SK-N-SH treated with all-trans-retinoic acid at 6 μM for 48 hours (cell line): ENCODE measurements around the gene IQGAP3.

Experiments used
- ATAC-seq: fragments of 200-7000 bp; cut with Tn5 transposase; 3 replicates; pipeline ENCODE4 v1.9.1; 2020; ENCODE audit warnings: mild to moderate bottlenecking, moderate library complexity
- CSDC2 ChIP-seq: fragments of 250-450 bp; sonication (Bioruptor Pico); IDR thresholded peaks from 2 replicates; pipeline ENCODE4 v1.5.0; 2020; ENCODE audit warnings: mild to moderate bottlenecking, moderate library complexity
- ESRRG ChIP-seq: fragments of 250-450 bp; sonication (Bioruptor Pico); IDR thresholded peaks from 2 replicates; pipeline ENCODE4 v1.6.1; 2021; ENCODE audit warnings: mild to moderate bottlenecking
- GLIS3 ChIP-seq: fragments of 250-450 bp; sonication (Bioruptor Pico); IDR thresholded peaks from 2 replicates; pipeline ENCODE4 v1.5.0; 2020; ENCODE audit warnings: mild to moderate bottlenecking, moderate library complexity
- ISL1 ChIP-seq: fragments of 250-450 bp; sonication (Bioruptor Pico); IDR thresholded peaks from 2 replicates; pipeline ENCODE4 v2.1.2; 2022; ENCODE audit warnings: mild to moderate bottlenecking, moderate library complexity
- OSR1 ChIP-seq: fragments of 250-450 bp; sonication (Bioruptor Pico); IDR thresholded peaks from 2 replicates; pipeline ENCODE4 v1.8.0; 2022; ENCODE audit warnings: moderate library complexity, mild to moderate bottlenecking, inconsistent platforms
- RARB ChIP-seq: fragments of 250-450 bp; sonication (Bioruptor Pico); IDR thresholded peaks from 2 replicates; pipeline ENCODE4 v1.8.0; 2021; ENCODE audit warnings: mild to moderate bottlenecking, moderate library complexity
- TCF4 ChIP-seq: fragments of 250-450 bp; sonication (Bioruptor Pico); IDR thresholded peaks from 2 replicates; pipeline ENCODE4 v1.8.0; 2021; ENCODE audit warnings: mild to moderate bottlenecking, moderate library complexity, borderline replicate concordance
- TOX ChIP-seq: fragments of 250-450 bp; sonication (Bioruptor Pico); IDR thresholded peaks from 2 replicates; pipeline ENCODE4 v1.8.0; 2021; ENCODE audit warnings: mild to moderate bottlenecking, moderate library complexity, borderline replicate concordance
- ZFP3 ChIP-seq: fragments of 250-450 bp; sonication (Bioruptor Pico); IDR thresholded peaks from 2 replicates; pipeline ENCODE4 v1.5.0; 2020; ENCODE audit warnings: mild to moderate bottlenecking, moderate library complexity
- ZFP30 ChIP-seq: fragments of 450-650 bp; formaldehyde crosslinking; IDR thresholded peaks from 2 replicates; pipeline ENCODE4 v1.5.0; 2022; ENCODE audit warnings: mild to moderate bottlenecking, moderate library complexity
- ZNF565 ChIP-seq: fragments of 450-650 bp; formaldehyde crosslinking; conservative IDR thresholded peaks from 2 replicates; pipeline ENCODE4 v1.5.0; 2020; ENCODE audit warnings: low read depth, mild to moderate bottlenecking, moderate library complexity
- ZNF70 ChIP-seq: fragments of 450-650 bp; formaldehyde crosslinking; IDR thresholded peaks from 2 replicates; pipeline ENCODE4 v1.5.0; 2020; ENCODE audit warnings: mild to moderate bottlenecking, moderate library complexity
- ZNF8 ChIP-seq: fragments of 450-650 bp; formaldehyde crosslinking; IDR thresholded peaks from 2 replicates; pipeline ENCODE4 v1.5.0; 2020; ENCODE audit warnings: mild to moderate bottlenecking, moderate library complexity
- TF ChIP-seq, protein P1 (sequence below): fragments of 250-450 bp; sonication (Bioruptor Pico); IDR thresholded peaks from 2 replicates; pipeline ENCODE4 v1.5.1; 2020; ENCODE audit warnings: low read depth, mild to moderate bottlenecking, moderate library complexity
- TF ChIP-seq, protein P2 (sequence below): fragments of 250-450 bp; sonication (Bioruptor Pico); IDR thresholded peaks from 2 replicates; pipeline ENCODE4 v1.5.1; 2021; ENCODE audit warnings: mild to moderate bottlenecking, moderate library complexity
- TF ChIP-seq, protein P3 (sequence below): fragments of 250-450 bp; sonication (Bioruptor Pico); IDR thresholded peaks from 2 replicates; pipeline ENCODE4 v1.8.0; 2021; ENCODE audit warnings: low read depth, mild to moderate bottlenecking, moderate library complexity, borderline replicate concordance
- TF ChIP-seq, protein P4 (sequence below): fragments of 250-450 bp; sonication (Bioruptor Pico); IDR thresholded peaks from 2 replicates; pipeline ENCODE4 v1.5.0; 2020; ENCODE audit warnings: mild to moderate bottlenecking, moderate library complexity

IQGAP3 gene

DNA sequence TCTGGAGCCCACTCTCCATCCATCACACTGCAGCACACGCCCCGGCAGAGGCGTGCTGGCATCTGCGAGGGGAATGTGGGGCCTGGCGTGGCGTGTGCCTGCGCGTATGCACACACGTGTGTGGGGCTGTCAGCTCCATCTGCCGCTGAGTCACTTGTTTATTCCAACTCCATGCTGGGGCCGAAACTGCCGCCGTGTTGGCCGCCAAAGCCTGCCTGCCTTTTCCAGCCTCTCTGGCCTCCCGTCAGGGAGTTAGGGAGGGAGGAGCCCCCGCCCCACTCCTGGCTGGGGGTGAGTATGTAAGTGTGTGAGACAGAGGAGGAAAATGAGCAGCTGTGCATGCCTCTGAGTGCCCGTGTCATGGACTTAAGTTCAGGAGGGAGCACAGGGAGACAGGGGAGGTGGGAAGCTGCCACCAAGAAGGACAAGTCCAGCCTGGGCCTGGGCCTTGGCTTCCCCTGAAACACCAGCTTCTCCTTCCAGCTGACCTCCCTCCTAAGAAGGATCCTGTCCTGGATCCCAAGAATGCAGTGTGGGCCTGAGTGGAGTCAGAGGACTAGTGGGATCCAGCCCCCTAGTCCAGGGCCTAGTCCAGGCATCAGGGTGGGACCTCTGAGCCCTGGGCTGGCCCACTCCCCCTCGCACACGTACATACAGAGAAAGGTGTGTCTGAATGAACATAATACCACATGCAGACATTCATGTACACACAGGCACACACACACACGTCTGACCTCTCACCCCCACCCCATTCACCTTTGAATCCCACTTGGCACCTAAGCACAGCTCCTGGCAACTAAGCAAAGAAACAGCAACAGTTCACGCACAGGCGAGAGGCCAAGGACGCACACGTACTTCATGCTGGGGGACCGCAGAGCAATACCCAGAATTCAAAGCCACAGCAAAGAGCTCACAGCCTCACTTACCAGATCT, 96.5 kb downstream of the IQGAP3 start:
- ATAC-seq, result no peak
- TF ChIP-seq ZFP30 (CRISPR knock-in tag) (no peak), ZFP3 (CRISPR knock-in tag) (no peak), TCF4 (CRISPR knock-in tag) (no peak), GLIS3 (CRISPR knock-in tag) (no peak), OSR1 (CRISPR knock-in tag) (no peak), ZNF565 (no peak), ESRRG (no peak), ISL1 (CRISPR knock-in tag) (no peak), ZNF70 (CRISPR knock-in tag) (no peak), RARB (CRISPR knock-in tag) (no peak), TOX (CRISPR knock-in tag) (no peak), ZNF8 (CRISPR knock-in tag) (no peak), CSDC2 (CRISPR knock-in tag) (no peak)
- TF ChIP-seq, protein P1, sequence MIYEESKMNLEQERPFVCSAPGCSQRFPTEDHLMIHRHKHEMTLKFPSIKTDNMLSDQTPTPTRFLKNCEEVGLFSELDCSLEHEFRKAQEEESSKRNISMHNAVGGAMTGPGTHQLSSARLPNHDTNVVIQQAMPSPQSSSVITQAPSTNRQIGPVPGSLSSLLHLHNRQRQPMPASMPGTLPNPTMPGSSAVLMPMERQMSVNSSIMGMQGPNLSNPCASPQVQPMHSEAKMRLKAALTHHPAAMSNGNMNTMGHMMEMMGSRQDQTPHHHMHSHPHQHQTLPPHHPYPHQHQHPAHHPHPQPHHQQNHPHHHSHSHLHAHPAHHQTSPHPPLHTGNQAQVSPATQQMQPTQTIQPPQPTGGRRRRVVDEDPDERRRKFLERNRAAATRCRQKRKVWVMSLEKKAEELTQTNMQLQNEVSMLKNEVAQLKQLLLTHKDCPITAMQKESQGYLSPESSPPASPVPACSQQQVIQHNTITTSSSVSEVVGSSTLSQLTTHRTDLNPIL (CRISPR knock-in tag), result no peak
- TF ChIP-seq, protein P2, sequence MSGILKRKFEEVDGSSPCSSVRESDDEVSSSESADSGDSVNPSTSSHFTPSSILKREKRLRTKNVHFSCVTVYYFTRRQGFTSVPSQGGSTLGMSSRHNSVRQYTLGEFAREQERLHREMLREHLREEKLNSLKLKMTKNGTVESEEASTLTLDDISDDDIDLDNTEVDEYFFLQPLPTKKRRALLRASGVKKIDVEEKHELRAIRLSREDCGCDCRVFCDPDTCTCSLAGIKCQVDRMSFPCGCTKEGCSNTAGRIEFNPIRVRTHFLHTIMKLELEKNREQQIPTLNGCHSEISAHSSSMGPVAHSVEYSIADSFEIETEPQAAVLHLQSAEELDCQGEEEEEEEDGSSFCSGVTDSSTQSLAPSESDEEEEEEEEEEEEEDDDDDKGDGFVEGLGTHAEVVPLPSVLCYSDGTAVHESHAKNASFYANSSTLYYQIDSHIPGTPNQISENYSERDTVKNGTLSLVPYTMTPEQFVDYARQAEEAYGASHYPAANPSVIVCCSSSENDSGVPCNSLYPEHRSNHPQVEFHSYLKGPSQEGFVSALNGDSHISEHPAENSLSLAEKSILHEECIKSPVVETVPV (CRISPR knock-in tag), result no peak
- TF ChIP-seq, protein P3, sequence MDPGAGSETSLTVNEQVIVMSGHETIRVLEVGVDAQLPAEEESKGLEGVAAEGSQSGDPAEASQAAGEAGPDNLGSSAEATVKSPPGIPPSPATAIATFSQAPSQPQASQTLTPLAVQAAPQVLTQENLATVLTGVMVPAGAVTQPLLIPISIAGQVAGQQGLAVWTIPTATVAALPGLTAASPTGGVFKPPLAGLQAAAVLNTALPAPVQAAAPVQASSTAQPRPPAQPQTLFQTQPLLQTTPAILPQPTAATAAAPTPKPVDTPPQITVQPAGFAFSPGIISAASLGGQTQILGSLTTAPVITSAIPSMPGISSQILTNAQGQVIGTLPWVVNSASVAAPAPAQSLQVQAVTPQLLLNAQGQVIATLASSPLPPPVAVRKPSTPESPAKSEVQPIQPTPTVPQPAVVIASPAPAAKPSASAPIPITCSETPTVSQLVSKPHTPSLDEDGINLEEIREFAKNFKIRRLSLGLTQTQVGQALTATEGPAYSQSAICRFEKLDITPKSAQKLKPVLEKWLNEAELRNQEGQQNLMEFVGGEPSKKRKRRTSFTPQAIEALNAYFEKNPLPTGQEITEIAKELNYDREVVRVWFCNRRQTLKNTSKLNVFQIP (CRISPR knock-in tag), result no peak
- TF ChIP-seq, protein P4, sequence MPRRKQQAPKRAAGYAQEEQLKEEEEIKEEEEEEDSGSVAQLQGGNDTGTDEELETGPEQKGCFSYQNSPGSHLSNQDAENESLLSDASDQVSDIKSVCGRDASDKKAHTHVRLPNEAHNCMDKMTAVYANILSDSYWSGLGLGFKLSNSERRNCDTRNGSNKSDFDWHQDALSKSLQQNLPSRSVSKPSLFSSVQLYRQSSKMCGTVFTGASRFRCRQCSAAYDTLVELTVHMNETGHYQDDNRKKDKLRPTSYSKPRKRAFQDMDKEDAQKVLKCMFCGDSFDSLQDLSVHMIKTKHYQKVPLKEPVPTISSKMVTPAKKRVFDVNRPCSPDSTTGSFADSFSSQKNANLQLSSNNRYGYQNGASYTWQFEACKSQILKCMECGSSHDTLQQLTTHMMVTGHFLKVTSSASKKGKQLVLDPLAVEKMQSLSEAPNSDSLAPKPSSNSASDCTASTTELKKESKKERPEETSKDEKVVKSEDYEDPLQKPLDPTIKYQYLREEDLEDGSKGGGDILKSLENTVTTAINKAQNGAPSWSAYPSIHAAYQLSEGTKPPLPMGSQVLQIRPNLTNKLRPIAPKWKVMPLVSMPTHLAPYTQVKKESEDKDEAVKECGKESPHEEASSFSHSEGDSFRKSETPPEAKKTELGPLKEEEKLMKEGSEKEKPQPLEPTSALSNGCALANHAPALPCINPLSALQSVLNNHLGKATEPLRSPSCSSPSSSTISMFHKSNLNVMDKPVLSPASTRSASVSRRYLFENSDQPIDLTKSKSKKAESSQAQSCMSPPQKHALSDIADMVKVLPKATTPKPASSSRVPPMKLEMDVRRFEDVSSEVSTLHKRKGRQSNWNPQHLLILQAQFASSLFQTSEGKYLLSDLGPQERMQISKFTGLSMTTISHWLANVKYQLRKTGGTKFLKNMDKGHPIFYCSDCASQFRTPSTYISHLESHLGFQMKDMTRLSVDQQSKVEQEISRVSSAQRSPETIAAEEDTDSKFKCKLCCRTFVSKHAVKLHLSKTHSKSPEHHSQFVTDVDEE (CRISPR knock-in tag), result no peak
